HG03575 (cell line): ENCODE data around the gene ERLEC1.
"Not testable (repeated sequence)": the region's sequence is repeated elsewhere in the genome, so short reads cannot be mapped to it uniquely, and the experiment has no call there.

Experiments
- ATAC-seq: cut with Tn5 transposase; IDR thresholded peaks from one replicate; pipeline ENCODE4 v1.9.1; 2021; ENCODE audit not compliant: unreplicated experiment, insufficient number of reproducible peaks, low FRiP score; ENCODE audit errors: extremely low read depth

Gene ERLEC1

DNA sequence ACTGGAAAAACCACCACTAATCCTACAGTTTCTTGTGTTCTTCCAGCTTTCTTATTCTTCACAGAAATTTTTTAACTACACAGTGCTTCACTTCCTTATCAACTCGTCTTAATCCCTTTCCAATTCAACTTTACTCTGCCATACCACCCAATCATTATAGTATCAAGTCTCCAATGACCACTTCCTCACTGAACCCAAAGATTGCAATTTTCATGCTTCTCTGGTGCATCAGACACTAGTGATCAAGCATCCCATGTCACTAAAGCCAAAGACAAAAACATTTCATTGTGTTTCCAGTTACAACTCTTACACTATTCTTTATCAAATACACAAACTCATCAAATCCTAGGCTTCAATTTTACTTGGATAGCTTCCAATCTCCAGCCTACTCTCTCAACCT is 9.7 kb upstream of the ERLEC1 start:
- no peak for ATAC-seq

DNA sequence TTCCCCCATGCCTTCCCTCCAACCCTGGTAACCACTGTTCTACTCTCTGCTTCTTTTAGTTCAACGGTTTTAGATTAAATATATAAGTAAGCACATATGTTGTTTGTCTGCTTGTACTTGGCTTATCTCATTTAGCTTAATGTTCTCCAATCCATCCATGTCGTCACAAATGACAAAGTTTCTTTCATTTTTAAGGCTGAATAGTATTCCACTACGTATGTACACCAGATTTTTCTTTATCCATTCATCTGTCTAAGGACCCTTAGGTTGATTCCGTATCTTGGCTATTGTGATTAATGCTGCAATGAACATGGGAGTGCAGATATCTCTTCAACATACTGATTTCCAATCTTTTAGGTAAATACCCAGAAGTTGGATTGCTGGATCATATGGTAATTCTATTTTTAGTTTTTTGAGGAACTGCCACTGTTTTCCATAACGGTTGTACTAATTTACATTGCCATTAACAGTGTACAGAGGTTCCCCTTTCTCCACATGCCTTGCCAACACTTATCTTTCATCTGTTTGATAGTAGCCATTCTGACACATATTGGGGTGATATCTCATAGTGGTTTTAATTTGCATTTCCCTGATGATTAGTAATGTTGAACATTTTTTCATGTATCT is 8.2 kb upstream of the ERLEC1 start:
- no peak for ATAC-seq

DNA sequence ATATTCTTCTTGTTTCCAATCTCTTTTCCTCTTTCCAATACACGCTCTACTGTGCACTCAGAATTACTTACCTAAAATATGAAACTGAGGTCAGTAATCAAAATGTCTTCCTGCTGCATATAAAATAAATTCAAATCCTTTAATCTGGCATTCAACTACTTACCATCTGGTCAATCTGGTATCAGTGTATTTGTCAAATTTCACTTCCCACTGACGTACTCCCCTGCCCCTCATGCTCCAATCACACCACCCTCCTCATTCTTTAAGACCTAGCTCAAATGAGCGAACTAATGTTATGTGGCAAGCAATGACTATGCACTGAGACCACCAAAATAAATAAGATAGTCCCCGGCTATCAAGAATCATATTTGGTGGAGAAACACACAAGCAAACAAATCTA is 6.8 kb upstream of the ERLEC1 start:
- no peak for ATAC-seq

DNA sequence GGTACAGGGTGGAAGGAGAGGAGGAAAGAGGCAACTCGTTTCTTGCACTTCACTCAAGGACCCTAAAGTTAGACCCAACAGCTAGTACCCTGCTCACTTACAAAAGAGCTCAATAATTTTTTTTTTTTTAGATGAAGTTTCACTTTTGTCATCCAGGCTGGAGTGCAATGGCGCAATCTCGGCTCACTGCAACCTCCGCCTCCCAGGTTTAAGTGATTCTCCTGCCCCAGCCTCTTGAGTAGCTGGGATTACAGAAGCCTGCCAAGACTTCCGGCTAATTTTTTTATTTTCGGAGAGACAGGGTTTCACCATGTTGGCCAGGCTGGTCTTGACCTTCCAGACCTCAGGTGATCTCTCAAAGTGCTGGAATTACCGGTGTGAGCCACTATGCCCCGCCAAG is 4.2 kb upstream of the ERLEC1 start:
- ATAC-seq, result no peak

DNA sequence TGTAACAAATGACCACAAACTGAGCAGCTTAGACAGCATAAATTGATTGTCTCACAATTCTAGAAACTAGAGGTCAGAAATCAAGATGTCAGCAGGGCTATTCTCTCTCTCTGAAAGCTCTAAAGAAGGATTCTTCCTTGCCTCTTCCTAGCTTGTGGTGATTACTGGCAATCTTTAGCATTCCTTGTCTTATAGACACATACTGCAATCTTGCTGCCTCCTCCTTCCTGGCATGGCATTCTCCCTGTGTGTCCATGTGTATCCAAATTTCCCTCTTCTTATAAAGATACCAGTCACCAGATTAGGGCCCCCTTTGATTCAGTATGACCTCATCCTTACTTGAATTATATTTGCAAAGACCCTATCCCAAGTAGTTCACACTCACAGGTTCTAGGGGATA is 2.4 kb upstream of the ERLEC1 start:
- ATAC-seq, result no peak

DNA sequence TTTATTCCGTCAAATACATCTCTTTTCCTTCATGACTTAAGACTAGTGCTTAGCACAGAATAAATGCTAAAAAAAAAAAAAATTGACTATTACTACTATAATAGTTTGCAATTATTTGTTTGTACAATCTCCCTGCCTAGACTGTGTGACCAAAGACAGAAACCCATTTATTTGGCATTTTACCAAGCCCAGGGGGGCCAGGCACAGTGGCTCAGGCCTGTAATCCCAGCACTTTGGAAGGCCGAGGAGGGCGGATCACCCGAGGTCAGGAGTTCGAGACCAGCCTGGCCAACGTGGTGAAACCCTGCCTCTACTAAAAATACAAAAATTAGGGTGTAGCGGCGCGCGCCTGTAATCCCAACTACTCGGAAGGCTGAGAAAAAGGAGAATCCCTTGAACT is 1.5 kb upstream of the ERLEC1 start:
- ATAC-seq, result no peak

DNA sequence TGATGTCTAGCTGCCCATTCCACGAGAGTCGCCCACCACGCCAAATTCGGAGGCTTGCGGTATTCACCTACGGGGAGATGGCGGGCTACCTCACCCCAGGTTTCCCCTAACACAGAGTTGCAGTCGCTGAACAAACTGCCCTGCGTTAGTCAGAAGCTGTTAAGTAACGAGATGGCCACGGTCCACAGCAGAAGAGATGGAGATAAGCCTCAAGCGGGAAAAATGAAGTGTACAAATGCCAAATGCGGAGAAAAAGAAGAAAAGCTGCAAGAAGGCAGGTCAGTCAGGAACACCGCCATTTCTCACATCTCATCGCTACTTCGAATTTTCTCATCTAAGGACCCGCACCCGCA is 516 bp upstream of the ERLEC1 start:
- ATAC-seq, result no peak

DNA sequence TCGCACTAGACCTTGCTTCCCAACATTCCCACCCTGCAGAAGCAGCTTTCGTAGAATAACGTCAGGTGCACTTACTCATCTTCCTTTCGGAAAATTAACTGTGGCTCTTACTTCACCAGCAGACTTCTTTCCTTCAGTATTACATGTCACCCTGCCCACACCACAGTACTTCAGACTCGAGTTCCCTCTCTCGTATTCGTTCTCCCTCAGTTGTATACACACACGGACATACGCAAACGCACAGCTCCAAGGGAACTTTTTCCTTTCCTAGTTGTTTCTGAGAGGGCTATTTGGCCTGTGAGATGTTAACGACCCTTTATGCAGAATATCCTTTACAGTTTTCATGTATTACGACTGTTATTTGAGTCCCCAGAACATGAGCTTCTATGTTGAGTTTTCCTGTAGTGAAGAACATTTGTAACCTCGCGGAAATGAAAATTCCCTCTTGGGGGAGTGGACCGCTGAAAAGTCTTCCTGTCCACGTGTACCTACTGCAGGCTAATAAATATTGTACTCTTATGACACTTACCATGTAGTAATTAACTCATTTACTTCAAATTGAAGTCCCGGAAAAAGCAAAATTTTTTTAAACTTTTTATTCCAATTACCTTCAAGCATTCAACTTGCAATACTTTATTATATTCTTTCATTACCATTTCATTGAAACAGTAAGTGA is 908 bp downstream of the ERLEC1 start:
- no peak for ATAC-seq

DNA sequence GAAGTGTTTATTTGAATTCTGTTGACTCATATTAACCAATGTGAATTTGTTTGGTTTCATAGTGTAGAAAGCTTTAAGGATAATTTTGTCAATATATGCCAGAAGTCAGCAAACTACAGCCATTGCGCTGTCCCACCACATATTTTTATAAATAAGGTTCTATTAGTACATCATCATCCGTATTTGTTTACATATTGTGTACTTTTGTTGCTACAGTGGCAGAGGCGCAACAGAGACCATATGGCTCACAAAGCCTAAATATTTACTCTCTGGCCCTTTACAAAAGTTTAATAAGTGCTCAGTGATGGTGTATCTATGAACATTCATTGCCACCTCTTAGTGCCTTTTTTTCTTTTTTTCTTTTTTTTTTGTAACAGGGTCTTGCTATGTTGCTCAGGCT is 6.4 kb downstream of the ERLEC1 start:
- no peak for ATAC-seq

DNA sequence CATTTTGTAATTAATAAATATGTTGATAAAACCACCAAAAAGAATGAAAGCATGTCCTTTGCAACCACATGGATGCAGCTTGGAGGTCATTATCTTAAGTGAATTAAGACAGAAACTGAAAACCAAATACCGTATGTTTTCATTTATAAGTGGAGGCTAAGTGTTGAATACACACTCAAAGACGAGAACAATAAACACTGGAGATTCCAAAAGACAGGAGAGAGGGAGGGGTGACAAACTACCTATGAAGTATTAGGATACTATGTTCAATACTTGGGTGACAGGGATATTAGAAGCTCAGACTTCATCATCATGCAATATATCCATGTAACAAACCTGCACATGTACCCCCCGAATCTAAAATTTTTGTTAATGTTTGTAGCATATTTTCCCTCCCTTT is 7.0 kb downstream of the ERLEC1 start:
- ATAC-seq, result no peak

DNA sequence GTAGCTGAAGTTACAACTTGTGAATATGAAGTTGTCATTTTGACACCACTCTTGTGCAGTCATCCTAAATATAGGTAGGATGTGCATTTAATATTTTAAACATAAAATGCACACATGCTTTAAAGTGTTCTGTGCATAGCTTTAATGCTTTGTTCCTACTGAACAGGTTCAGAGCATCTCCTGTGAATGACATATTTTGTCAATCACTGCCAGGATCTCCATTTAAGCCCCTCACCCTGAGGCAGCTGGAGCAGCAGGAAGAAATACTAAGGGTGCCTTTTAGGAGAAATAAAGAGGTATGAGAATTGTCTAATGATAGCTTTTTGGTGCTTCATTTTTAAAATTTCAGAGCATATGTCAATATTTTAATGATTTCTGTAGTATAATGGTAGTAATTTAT is 14.7 kb downstream of the ERLEC1 start:
- ATAC-seq, result no peak

DNA sequence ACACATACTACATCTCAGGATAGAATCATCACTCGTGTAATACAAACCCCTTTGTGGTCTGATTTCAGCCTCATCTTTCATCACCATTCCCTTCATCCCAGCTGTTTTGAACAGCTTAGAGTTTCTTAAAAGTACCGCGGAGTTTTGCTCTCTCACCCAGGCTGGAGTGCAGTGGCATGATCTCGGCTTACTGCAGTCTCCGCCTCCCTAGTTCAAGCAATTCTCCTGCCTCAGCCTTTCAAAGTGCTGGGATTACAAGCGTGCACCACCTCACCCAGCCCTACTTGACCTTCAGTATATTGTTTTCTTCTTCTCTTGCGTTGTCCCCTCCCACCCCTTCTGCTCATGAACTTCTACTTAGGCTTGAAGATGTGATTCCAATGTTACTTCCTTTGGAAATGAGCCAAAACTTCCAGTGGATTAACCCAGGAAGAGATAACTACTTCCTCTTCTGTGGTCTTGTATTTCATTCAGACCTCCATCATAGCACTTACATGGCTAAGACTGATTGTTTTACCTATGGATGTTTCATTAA is 15.8 kb downstream of the ERLEC1 start:
- no peak for ATAC-seq

DNA sequence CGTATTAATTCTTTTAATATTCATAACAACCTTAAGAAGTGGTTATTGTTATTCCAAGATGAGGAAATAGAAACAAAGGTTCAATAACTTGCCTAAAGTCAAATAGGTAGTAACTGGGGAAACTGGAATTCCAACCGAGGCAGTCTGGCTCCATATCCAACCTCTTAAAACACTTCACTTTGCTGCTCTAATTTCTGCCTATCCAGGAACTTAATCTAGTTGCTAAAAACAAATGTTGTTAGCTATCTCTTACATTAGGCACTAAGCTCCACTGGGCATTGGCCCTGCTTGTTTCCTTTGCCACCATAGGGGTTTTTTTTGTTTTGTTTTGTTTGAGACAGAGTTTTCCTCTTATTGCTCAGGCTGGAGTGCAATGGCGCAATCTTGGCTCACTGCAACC is 24.8 kb downstream of the ERLEC1 start:
- no peak for ATAC-seq

DNA sequence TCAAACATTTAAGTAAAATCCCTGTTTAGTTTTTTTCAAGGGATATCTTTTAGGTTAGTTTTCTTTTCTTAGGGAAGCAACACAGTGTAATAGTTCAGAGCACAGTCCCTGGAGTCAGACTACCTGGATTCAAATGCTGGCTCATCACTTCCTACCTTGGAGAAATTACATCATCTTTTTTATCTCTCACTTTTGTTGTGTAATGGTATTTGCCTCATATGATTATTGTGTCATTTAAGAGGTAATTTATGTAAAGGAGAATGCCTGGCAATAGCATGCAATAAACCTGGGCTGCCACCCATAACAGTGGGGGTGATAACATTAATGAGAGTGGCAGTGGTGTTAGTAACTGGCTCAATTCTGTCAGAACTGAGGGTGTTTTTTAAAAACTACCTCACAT is 26.3 kb downstream of the ERLEC1 start:
- no peak for ATAC-seq

DNA sequence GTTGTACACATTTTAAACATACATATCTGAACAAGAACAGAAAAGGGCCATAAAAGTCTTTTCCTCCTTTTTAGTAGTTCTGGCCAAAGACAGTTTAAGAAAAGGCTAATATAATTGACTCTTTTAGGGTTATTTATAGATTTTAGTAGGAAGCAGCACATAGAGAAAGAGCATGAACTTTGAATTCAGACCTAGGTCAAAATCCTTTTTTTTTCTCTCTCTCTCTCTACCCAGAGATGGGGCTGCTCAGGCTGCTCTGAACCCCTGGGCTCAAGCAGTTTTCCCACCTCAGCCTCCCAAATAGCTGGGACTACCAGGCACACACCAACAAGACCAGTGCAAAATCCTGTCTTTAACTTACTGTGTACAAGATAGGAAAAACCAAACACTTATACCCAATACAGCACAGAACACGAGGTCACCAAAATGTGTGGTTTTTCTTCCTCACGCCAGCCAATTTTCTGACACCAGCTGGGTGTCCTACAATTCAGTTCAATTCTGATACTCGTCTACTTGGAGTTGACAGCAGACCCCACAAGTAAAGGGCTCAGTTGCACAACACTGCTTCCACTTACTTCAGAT is 32.1 kb downstream of the ERLEC1 start:
- no peak for ATAC-seq

DNA sequence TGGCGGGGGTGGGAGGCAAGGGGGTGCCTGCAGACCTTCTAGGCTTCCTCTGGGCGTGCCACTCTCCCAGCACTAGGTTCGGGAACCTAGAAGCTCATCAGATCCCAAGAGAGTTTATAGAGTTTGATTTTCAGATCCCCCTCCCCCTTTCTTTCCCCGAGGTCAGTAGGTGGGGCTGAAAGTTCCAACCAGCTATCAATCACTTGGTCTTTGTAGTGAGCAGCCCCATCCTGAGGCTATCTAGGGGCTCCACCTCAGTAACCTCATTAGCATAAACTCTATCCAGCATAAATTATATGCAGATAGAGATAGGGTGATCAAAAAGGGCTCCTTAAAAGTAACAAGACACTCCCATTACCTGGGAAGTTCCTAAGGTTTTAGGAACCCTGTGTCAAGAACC is 32.8 kb downstream of the ERLEC1 start:
- ATAC-seq, result no peak

DNA sequence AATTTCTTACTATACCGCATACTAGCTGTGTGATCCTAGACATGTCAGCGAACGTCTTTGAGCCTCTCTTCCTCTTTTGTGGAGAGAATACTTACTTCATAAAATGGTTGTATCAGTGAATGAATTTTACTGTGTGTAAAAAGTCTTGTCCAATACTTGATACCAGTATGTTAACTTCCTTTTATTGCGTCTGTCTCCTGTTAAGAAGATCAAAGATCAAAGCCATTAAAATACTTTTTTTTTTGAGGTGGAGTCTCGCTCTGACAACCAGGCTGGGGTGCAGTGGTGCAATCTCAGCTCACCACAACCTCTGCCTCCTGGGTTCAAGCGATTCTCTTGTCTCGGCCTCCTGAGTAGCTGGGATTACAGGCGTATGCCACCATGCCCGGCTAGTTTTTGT is 33.2 kb downstream of the ERLEC1 start:
- no peak for ATAC-seq

DNA sequence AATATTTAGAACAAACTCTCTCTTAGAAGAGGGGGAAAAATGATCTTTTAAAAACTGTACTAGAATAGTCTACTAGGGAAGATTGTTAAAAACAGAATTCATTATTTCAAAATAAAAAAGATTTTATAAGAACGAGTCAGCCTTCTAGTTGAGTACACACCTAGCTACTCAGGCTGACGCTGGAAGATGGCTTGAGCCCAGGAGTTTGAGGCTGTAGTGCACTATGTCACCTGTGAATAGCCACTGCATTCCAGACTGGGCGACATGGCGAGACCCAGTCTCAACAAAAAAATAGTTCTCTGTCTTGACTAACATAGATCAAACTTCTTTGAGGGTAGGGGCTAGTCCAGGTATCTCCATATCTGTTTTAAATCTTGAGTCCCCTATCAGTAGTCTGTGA is 33.9 kb downstream of the ERLEC1 start:
- no peak for ATAC-seq

DNA sequence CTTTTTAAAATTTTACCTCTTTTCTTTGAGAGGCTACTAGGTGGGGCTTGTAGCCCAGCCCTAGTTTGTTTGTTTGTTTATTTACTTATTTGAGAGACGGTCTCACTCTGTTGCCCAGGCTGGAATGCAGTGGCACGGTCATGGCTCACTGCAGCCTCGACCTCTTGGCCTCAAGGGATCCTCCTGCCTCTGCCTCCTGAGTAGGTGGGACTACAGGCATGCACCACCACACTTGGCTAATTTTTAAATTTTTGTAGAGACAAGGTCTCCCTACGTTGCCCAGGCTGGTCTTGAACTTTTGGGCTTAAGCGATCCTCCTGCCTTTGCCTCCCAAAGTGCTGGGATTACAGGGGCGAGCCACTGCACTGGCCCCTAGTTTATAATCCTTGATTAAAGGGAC is 35.0 kb downstream of the ERLEC1 start:
- ATAC-seq, result no peak

DNA sequence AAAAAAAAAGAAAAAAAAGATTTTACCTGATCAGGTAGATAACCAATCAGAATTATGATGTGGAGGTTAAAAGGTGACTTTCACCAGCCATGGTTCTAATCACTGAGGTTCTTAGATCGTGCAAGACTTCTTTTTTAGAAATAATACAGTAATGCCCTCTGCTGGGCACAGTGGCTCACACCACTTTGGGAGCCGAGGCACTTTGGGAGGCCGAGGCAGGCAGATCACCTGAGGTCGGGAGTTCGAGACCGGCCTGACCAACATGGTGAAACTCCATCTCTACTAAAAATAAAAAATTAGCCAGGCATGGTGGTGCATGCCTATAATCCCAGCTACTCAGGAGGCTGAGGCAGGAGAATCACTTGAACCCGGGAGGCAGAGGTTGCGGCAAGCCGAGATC is 36.8 kb downstream of the ERLEC1 start:
- ATAC-seq, result not testable (repeated sequence)

DNA sequence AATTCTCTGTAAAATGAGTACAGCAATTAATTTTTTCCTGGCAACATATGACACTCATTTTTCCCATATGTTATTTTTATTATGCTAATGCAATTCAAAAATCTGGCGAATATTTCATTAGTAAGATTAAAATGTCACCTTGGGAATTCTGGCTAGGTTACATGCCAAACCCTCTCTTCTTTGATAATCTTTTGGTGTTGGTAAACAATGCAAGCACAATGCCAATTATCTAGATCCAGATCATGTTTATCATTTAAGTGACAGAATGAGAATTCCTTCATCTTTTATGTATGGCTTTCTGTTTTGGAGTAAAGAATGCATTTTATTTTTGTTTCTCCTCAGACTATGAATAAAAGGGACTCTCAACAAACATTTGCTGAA is 39.2 kb downstream of the ERLEC1 start:
- ATAC-seq, result no peak
